ENCODE results near the gene TMEM181.
"Not testable (repeated sequence)": the region's sequence is repeated elsewhere in the genome, so short reads cannot be mapped to it uniquely, and the experiment has no call there.

Gene TMEM181

GRCh38 chr6:158644231-158645063, 84.6 kb downstream of the TMEM181 start, which contains the start of gene DYNLT1:
TSS of gene DYNLT1 (minus strand) at chr6:158644743. CDS start at chr6:158644708, 35 bp downstream.
- peak; percentile 89 for DNase-seq

GRCh38 chr6:158645064-158646022, 85.5 kb downstream of the TMEM181 start:
- DNase-seq = no peak

GRCh38 chr6:158646023-158646910, 86.4 kb downstream of the TMEM181 start:
- no peak for DNase-seq

- DNase-seq = no peak
Observed at GRCh38 chr6:158647501-158647900, 87.6 kb downstream of the TMEM181 start.

- DNase-seq = peak; percentile 93
Observed at GRCh38 chr6:158648682-158649131, 88.8 kb downstream of the TMEM181 start.

GRCh38 chr6:158649289-158650143, 89.6 kb downstream of the TMEM181 start, which contains the start of gene SYTL3:
TSS of gene SYTL3 (plus strand) at chr6:158650054. CDS start at chr6:158663269, 13,215 bp downstream.
- DNase-seq = peak; percentile 81

GRCh38 chr6:158651981-158652737, 92.3 kb downstream of the TMEM181 start:
- not testable (repeated sequence) for DNase-seq

- DNase-seq = no peak
Observed at GRCh38 chr6:158653577-158654354, 93.9 kb downstream of the TMEM181 start.

- DNase-seq = peak; percentile 89
Observed at GRCh38 chr6:158654498-158654897, 94.6 kb downstream of the TMEM181 start.

- peak; percentile 80 for DNase-seq
Observed at GRCh38 chr6:158654960-158655489, 95.1 kb downstream of the TMEM181 start.

- no peak for DNase-seq
Observed at GRCh38 chr6:158655569-158656450, 95.9 kb downstream of the TMEM181 start.

- not testable (repeated sequence) for DNase-seq
Observed at GRCh38 chr6:158656986-158657385, 97.1 kb downstream of the TMEM181 start.

GRCh38 chr6:158660333-158660754, 100.5 kb downstream of the TMEM181 start:
- DNase-seq = no peak

GRCh38 chr6:158661156-158661685, 101.3 kb downstream of the TMEM181 start:
- no peak for DNase-seq

- DNase-seq = no peak
Observed at GRCh38 chr6:158662607-158662953, 102.7 kb downstream of the TMEM181 start.

- DNase-seq = peak; percentile 75
Observed at GRCh38 chr6:158662954-158663624, 103.2 kb downstream of the TMEM181 start.

GRCh38 chr6:158663625-158664165, 103.8 kb downstream of the TMEM181 start:
- DNase-seq = no peak

All from fibroblast of upper back skin (primary cell).